GM12873 (cell line): ENCODE measurements around the gene ZDHHC9.

Experiments
- TF ChIP-seq, protein P1 (sequence below): IDR thresholded peaks from 2 replicates; pipeline ENCODE4 v1.5.1; 2012; ENCODE audit warnings: low read depth, mild to moderate bottlenecking, moderate library complexity, low read length, control low read depth; ENCODE audit not compliant: insufficient read depth; ENCODE audit errors: missing control alignments

ZDHHC9 gene

DNA sequence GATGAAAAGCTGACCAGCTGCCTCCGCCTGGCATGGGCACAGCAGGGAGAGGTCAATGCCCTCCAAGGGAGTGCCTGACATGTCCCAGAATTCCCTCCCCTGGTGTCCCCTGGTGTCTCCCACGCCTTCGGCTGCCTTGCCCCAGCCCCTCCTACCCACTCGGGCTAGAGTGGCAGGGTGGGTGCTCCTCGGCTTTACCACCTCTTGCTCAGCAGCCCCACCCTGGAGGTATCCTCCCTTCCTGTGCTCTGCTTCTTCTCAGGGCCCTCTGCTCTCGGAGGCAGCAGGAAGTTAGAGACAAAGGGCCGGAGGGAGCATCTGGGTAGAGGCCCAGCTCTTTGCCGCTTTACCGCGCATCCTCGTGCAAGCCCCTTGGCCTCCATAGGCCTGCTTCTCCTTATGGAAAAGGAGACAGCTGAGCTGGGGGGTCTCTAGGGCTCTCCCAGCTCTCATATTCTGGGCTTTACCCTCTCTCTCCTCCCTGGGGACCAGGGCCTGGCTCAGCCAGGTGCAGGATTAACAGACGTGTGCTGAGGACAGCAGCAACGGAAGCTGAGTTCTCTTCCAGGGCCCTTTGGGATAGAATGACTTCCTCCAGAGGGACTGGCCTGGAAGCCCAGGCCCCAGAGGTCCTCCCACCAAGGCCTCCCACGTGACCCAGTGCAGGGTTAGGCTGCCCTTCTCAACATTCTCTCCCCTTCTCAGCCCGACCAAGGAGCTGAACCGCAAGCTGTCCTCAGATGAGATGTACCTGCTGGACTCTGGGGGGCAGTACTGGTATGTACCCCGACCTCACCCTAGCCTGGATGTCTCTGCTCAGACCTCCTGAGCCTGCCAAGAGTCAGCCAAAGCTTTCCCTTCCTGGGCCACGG is 87.7 kb downstream of the ZDHHC9 start:
- TF ChIP-seq, protein P1, sequence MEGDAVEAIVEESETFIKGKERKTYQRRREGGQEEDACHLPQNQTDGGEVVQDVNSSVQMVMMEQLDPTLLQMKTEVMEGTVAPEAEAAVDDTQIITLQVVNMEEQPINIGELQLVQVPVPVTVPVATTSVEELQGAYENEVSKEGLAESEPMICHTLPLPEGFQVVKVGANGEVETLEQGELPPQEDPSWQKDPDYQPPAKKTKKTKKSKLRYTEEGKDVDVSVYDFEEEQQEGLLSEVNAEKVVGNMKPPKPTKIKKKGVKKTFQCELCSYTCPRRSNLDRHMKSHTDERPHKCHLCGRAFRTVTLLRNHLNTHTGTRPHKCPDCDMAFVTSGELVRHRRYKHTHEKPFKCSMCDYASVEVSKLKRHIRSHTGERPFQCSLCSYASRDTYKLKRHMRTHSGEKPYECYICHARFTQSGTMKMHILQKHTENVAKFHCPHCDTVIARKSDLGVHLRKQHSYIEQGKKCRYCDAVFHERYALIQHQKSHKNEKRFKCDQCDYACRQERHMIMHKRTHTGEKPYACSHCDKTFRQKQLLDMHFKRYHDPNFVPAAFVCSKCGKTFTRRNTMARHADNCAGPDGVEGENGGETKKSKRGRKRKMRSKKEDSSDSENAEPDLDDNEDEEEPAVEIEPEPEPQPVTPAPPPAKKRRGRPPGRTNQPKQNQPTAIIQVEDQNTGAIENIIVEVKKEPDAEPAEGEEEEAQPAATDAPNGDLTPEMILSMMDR, result peak; percentile 50

DNA sequence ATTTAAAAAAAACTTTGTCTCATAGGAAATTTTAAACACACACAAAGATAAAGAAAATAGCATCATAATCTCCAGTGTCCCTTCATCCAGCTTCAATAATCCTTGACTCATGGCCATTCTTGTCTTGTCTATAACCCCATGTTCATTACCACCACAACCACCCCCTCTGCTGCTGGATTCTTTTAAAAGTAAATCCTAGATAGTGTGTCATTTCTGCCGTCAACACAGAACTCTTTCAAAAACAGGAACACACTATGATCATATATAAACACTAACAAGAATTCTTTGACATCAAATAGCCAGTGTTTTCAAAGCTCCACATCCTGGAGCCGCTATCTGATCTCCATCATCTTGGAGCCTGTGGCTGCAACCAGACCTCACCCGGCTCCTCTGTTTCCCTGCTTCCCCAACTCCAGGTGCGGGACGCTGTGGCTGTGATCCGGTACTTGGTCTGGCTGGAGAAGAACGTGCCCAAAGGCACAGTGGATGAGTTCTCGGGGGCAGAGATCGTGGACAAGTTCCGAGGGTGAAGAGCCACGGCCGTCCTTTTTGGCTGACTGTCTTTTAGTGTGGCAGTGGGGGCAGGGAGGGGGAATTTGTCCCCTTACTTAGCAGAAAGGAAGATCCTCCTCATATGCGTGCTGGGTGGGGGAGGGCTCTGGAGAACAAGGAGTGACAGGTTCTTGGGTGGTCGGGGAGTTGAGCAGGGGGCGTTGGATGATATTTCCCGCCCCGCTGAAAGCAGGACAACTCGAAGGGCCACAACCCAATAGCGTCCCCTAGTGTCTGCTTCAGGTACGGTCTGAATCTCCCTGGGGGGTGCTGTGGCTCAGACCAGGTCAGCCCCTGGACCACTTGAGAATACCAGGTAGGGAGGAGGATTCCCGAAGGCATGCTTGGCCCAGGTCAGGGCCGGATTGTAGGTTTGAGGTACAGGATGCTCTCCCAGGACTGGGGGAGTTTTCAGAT is 89.3 kb downstream of the ZDHHC9 start:
- TF ChIP-seq, protein P1, result peak; percentile 87
